ENCODE results near the gene RASA3.

RASA3 gene

DNA sequence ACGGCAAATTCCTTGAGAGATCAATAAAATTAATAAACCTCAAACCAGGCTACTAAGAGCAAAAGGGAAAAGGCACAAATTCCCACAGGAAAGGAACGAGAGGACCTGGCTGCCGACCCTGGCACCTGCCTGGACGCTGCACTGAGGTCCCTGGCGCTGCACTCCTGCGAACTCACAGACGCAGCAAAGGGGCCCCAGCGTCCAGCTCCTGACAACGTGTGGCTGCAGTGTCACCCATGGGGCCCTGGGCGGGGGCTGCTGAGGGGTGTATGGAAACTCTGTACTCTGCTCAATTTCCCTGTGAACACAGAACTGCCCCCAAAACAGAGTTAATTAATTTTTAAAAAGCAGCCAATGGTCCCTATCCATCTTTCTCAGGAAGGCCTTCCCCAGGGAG, 97.2 kb downstream of the RASA3 start:
- no peak for DNase-seq (ENCODE audit: low read depth)

DNA sequence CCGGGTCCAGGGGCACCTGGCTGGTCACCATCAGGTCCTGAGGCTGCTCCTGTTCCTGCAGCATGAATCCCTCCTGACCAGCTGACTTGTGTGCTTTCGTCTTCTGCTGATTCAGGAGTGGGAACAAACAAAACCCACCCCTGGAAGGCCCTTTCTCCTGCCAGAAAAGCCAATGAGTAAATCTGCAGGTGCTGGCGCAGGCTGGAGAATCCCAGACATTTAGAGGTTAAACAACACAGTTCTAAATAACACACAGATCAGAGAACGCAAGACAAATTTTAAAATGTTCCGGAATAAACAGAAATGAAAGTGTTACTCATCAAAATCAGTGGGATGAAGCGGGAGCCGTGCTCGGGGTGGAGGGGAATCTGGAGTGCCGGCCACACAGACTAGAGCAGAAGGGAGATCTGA, 97.9 kb downstream of the RASA3 start:
- DNase-seq (ENCODE audit: low read depth), result no peak

DNA sequence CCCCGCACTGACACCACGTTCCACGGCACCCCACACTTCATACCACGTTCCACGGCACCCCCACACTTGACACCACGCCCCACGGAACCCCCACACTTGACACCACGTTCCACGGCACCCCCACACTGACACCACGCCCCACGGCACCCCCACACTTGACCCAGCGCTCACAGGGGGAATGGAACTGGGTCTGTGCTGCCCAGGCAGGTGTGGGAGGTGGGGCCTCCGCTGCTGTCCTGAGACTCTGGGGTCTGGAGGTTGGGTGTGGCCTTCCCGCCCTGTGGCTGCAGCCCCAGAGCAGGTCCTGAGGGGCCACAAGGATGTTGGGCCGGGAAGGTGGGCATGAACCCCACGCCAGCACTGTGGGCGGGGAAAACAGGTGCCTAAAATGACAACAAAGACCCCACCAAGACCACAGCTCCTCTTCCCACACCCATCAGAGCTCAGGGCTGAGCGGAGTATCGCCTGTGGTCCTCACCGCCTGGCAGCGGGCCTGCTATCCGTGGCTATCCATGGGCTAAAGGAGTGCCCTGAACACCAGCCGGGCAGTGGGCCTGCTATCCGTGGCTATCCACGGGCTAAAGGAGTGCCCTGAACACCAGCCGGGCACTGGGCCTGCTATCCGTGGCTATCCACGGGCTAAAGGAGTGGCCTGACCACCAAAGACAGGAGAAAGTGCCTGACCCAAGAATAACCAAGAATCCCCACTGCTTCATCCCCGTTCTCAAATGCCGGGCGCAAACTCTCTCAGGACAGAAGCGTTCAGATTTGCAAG, 98.7 kb downstream of the RASA3 start:
- DNase-seq (ENCODE audit: low read depth), result no peak

DNA sequence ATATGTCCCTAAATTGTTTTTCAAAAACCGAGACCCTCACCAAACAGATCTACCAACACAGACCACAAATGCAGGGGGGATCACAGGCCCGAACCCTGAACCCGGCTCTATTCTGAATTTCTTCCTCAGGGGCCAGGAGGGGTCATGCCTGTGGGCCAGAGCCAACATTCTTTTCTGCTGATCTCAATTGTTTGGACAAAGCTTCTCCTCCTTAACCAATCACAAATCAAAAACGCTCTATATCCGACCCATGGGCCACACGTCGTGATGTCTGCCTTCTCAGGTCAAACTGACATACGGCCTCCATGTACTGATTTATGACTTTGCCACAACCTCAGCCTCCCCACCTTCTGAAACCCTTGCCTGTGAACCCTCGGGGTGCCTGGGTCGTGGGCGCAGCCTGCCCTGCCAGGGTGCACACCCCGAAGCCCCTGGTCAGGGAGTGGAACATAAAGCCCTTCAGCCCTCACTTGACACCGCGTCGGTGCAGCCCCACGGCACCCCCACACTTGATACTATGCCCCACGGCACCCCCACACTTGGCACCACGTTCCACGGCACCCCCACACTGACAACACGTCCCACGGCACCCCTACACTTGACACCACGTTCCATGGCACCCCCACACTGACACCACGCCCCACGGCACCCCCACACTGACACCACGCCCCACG, 100.2 kb downstream of the RASA3 start:
- no peak for DNase-seq (ENCODE audit: low read depth)

DNA sequence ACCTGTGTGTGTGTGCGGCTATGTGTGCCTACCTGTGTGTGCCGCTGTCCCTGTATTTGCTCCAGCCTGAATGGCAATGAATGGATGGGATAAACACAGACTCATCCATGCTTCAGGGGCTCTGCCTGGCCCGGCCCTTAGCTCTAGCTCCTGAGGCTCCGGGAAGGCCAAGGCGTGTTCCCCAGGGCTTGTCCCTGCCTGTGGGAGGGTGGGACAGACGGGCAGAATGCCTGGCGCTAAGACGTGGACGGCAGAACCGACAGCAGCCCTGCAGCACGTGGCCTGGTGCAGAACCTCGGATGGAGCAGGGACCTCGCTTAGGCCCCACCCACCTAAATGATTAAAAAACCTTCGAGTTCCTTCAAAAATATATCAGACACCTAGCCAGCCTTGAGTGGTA, 100.8 kb downstream of the RASA3 start:
- no peak for DNase-seq (ENCODE audit: low read depth)

DNA sequence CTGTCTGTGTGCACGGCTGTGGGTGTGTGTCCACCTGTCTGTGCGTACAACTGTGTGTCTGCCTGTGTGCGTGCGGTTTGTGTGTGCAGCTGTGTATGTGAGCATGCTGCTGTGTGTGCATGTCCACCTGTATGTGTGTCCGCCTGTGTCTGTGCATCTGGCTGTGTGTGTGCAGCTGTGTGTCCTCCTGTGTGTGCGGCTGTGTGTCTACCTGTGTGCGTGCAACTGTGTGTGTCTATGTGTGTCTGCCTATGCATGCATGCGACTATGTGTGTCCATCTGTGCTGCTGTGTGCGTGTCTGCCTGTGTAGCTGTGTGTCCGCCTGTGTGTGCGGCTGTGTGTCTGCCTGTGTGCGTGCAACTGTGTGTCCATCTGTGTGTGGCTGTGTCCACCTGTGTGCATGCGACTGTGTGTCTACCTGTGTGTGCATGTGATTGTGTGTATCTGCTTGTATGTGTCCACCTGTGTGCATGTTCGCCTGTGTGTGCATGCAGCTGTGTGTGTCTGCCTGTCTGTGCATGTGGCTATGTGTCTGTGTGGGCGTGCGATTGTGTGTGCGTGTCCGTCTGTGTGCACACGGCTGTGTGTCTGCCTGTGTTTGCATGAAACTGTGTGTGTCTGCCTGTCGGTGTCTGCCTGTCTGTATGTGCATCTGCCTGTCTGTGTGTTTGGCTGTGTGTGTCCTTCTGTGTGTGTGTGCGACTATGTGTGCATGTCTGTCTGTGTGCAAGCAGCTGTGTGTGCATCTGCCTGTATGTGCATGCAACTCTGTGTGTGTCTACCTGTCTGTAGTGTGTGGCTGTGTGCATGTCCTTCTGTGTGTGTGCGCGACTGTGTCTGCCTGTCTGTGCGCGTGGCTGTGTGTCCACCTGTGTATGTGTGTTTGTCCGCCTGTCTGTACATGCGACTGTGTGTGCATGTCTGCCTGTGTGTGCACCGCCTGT, 101.5 kb downstream of the RASA3 start:
- DNase-seq (ENCODE audit: low read depth), result no peak

DNA sequence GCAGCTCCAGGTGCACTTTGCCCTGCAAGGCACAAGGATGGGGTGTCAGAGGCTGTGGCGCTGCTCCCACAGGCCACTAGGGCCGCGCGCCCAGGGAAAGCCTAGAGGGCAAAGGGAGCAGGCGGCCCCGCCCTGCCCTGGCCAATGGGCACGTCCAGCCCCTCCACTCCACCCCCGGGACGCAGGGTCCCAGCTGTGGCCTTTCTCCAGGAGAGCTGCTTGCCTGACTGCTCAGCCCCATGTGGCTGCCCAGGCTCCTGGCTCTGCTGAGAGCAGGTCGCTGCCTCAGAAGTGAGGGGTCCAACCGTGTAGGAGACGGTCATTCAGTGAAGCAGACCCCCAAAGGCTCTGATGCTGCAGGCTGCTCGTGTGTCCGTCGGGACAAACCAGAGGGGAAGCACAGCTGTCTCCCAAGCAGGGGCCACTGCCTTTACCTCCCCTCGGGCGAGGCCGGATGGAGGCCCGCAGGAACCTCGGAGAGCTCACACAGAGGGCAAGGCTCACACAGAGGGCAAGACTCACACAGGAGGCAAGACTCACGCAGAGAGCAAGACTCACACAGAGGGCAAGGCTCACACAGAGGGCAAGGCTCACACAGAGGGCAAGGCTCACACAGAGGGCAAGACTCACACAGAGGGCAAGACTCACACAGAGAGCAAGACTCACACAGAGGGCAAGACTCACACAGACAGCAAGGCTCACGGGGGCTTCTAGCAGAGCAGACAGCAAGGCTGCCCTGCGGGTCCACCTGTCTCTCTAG, 102.4 kb downstream of the RASA3 start:
- no peak for DNase-seq (ENCODE audit: low read depth)

DNA sequence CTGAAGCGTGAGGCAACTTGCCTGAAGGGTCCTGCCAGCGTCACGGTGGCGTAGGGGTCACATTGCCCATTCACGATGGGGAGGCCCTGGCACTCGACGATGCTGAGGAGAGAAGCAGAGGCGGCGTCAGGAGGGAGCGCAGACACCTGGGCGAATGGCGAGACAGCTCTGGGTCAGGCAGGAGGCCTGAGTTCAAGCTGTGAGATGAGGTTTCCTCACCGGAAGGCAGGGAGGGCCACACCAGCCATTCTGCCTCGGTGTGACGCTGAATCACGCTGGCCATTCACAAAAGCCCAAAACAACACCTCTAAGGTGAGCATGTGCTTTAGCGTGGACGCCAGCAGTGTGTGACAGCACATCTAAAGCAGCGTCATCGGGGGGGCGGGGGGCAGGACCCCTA, 104.6 kb downstream of the RASA3 start:
- no peak for DNase-seq (ENCODE audit: low read depth)

DNA sequence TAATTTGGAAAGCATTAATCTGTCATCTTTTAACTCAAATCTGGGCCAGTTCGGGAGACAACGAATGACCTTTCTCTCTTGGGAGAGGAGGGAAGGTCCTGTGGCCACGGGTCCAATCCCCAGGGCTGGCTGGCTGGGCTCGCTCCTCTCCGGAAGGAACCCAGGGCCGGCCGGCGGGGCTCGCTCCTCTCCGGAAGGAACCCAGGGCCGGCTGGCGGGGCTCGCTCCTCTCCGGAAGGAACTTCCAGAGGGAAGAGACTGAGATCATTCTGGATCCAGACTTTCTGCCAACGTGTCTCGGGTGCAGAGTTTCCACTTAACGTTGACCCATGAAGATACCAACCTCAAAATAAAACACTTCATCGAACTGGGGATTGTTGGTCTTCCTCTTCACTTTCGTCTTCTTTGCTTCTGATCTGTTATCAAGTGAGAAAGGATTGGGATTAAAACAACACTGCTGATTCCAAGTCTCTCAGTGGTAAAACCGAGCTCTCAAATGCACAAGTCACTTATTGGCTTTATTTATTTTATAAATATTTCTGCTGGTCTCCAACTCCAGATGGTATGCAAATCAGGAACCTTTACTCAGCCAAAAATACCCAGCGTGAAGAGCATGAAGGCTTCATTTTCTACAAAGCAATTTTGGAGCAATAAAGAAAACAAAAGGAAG, 105.2 kb downstream of the RASA3 start:
- no peak for DNase-seq (ENCODE audit: low read depth)

DNA sequence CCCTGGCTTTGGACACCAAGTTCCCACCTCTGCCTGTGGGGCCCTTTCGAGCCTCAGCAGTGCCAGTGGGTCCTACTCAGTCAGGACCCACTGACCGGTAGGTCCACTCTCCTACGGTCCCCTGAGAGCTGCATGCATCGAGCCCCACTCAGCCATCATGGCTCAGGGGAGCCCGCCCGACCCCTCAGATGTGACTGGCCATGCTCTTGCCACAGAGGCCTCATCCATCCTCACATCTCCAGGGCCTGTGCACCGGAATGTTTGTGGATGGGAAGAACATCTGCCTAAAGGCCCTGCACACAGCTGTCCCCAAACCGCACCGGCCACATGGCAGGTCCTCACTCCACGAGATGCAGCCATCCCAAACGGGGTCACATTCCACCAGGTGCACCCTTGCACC, 105.9 kb downstream of the RASA3 start:
- no peak for DNase-seq (ENCODE audit: low read depth)

DNA sequence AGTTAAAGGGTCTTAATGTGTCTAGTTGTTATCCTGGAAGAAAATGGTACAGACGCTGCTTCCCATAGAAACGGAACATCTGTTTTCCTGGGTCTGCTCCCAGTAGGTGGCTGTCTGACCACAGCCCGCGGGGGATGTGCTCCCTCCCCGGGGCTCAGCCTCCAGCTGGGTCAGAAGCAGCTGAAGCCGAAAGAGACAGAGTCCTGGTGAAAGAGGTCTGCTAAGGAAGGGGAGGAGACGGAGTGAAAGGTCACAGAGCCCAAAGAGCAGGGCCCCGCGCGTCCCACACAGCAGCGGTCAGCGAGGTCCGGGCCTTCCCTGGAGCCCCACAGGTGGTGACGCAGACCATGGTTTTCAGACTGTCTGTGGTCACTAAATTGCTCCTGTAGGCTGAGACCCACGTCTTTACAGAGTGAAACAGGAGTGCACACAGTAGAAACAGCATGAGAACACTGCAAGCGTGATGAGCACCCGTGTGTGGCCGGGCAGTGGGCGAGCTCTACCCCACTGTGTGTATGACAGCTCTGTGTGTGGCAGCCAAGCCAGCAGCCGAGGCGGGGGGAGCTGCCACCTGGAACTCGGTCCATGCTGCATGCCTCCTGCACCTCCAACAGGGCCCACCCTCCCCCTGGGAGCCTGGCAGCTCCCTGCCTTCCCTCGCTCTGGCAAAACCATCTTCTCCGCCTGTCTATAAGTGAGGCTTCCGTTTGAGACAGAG, 106.5 kb downstream of the RASA3 start:
- no peak for DNase-seq (ENCODE audit: low read depth)

DNA sequence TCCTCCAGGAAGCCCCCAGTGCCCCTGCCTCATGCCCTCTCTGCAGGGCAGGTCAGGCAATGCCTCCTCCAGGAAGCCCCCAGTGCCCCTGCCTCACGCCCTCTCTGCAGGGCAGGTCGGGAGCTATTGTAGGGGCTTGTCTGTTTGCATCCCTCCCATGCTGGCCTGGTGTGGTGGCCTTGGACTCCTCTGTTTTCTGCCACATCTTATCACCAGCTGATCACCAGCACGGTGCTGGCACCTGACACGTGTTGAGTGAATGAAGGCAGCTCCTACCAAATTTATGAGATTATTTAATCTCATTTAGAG, 107.1 kb downstream of the RASA3 start:
- DNase-seq (ENCODE audit: low read depth), result no peak

DNA sequence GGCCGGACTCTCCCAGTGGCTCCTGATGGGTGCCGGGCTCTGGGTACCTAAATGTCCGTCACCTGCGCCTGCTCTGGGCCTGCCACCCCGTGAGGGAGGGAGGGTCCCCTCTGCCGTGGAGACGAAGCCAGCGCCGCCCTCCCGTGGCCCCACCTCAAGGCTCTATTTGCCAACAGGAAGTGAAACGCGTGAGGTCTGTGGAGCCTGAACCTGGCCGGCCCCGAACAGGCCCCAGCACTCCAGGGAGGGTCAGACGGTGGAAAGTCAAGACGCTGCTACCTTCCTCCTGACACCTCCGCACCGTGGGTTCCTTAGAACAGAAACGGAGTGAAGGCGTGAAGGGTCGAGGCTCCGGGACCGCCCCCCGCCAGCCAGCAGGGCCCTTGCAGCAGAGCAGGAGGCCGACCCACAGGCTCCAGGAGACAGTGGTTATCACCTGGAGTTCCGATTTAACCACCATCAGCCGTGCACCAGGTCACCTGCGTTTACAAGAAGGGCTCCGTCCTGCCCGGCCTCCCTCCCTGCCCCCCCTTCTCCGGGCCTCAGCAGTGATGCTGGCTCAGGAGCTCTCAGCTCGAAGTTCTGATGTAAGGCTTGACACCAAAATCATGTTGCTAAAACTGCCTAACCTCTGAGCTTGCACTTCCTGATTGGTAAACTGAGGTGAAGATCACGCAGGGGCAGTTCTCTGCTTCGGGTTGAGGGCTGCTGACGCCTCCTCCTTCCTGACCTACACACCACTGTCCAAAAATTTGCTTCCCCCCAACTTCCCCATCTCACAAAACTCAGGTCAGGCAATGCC, 107.6 kb downstream of the RASA3 start:
- no peak for DNase-seq (ENCODE audit: low read depth)

DNA sequence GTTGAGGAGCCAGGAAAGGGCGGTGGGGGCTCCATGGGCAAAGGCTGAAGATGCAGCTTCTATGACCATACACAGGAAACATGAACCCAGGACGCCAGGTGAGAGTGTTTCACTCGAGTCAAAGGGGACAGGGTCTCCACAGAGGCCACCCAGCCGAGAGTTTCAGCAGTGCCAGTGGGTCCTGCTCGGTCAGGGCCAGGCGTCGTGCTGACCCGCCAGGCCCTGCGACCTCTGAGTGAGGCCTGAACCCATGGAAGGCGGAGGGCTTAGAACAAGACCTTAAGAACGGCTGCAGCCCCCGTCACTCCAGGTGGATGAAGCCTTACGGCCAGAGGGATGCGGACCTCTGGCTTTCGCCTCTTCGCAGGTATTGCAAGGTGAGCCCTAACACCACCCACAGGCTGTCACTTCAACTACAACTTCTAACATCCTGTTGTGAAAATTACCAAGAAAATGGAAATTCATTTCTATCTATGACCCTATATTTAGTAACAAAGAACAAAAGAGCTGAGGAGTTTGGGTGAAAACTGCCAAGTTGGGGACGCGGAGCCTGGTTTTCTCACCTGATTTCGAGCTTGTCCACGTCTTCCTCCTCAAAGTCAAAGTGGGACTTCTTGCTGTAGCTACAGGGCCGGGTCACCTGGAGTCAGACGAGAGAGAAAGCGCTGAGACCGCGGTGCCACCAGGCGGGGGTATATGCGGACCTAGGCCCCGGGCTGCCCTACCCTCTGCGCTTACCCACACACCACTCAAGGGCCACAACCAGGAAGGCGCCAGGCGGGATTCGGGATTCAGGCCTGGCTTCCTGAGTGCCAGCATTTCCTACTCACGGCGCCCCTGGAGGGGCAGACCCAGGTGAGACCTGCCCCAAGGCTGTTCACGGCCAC, 108.5 kb downstream of the RASA3 start:
- no peak for DNase-seq (ENCODE audit: low read depth)

DNA sequence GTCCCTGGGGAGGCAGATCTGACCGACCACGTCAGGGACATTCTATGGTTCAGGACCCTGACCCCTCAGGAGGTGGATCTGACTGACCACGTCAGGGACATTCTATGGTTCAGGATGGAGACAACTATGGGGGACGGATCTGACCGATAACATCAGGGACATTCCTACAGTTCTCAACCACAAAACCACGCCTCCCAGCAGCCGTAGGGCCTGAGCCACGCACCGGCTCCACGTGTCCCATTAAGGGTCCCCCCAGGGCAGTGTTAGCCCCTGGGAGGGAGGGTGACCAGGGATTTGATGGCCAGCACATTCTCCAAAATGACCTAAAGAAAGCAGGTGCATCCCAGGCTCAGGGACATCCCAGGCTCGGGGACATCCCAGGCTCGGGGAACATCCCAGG, 109.5 kb downstream of the RASA3 start:
- DNase-seq (ENCODE audit: low read depth), result no peak

DNA sequence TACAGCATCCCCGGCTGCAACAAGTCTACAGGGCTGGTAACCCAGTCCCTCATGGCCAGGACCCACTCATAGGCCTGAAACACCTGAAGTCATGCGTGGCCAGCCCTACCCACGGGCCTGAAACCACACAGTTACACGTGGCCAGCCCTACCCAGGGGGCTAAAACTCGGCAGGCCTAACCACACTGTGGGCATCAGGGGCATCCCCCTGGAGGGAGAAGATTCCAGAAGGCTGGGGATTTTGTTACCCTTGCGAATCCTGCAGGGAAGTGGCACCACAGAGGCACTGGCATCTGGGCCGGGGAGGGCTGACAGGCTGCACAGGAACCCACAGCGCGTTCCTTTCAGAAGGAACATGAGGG, 110.1 kb downstream of the RASA3 start:
- DNase-seq (ENCODE audit: low read depth), result no peak

DNA sequence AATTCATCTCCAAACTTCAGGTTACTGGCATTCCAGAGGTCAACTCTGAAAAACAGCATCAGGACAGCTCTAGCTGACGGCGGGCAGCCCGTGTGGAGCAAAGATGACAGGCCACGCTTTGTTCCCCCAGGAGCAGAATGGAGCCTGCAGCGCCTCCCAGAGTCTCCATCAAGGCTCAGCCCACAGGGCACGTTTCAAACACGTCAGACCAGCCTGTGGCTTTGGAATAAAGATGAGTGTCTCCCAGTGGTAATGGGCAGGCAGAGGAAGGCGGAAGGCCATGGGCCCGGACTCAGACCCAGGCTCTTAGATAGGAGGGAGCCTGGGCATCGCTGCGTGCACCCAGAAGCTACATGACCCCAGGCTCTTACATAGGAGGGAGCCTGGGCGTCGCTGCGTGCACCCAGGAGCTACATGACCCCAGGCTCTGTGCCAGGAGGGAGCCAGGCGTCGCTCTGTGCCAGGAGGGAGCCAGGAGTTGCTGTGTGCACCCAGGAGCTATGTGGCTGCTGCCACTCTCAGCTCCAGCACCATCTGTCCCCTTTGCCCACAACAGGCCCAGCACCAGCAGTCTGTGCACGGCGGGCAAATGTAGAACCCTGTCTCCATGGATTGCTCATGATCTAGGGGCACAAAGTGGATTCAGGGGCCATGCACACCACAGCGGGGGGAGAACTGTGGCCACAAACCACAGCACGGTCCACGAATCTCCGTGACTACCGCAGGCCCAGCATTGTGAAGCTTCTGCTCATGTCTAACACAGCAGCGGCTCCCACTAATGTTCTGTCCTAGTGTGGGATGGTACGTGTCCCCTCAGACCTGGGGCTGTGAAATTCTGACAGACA, 110.7 kb downstream of the RASA3 start:
- DNase-seq (ENCODE audit: low read depth), result no peak

DNA sequence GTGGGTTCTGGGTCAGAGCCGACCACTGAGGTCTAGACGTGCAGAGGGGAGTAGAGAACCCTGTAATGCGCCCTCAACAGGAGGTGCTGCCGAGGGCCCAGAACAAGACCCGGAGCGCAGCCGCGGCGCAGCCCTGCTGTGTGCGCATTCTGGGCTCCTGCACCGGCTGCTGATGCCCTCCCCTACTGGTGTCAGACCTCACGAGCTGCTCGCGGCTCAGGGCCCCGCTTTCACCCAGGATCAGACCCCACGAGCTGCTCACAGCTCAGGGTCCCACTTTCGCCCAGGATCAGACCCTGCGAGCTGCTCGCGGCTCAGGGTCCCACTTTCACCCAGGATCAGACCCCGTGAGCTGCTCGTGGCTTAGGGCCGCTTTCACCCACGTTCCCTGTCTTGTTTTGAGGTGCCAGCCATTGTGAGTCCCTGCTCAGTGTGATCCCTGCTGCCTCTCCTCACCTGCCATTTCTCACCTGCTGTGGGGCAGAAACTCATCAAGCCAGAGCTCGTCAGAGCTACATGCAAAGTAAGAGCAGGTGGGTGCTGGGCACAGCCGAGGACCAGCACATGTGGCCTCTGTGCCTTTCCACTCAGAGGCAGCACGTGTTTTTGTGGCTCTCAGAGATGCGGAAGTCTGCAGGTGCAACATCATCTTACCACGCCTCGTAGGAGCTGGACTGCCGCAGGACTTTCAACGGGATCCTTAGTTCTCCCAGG, 111.5 kb downstream of the RASA3 start:
- DNase-seq (ENCODE audit: low read depth), result no peak

Measured in stimulated activated CD8-positive, alpha-beta memory T cell treated with anti-CD3 and anti-CD28 coated beads, Interleukin-15, amount 100 ng/mL, for 24 hours (primary cell).